NT2/D1 (cell line): ENCODE measurements around the gene NAT10.

Source experiments
- SUZ12 ChIP-seq: IDR thresholded peaks from 2 replicates; pipeline ENCODE4 v1.6.1; 2011; ENCODE audit not compliant: insufficient read length, insufficient read depth; ENCODE audit errors: extremely low read depth
- YY1 ChIP-seq: IDR thresholded peaks from 2 replicates; pipeline ENCODE4 v1.6.1; 2011; ENCODE audit not compliant: insufficient read length, insufficient read depth
- ZNF274 ChIP-seq: IDR thresholded peaks from 2 replicates; pipeline ENCODE4 v1.6.1; 2011; ENCODE audit warnings: mild to moderate bottlenecking, low read depth, low read length

DNA sequence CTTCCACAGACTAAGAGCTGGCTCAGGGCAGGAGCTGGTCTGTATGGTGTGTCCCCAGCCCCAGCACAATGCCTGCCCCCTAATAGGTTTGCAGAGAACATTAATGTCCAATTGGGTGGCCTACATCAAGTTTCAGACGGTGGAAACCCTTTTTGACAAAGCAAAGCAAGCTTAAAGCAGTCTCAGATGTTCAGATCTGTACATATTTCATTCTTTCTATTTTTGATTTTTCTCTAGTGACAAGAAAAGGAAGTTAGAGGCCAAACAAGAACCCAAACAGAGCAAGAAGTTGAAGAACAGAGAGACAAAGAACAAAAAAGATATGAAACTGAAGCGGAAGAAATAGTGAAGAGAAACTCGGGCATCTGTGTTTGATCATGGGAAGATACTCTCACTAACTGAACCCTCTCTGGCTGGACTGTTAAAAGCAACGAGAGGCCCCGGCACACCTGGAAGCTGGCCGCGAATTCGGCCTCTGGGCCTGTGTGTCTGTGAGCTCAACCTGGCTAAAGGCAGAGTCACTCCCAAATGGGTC lies 40.5 kb downstream of the NAT10 start:
- no peak for TF ChIP-seq YY1
- TF ChIP-seq ZNF274: no peak
- TF ChIP-seq SUZ12: no peak
